Cerebellar cortex (tissue), 1 donor: ENCODE measurements around the gene TOP2A.
"Not testable (repeated sequence)": the region's sequence is repeated elsewhere in the genome, so short reads cannot be mapped to it uniquely, and the experiment has no call there.

Source experiments
- DNase-seq: peaks from one replicate; pipeline ENCODE4 v3.0.0-alpha.2; 2015; ENCODE audit warnings: low spot score

TOP2A gene

GRCh38 chr17:40375786-40376185 is 41.9 kb downstream of the TOP2A start:
- not testable (repeated sequence) for DNase-seq

- DNase-seq = no peak
These were observed 42.7 kb downstream of the TOP2A start for GRCh38 chr17:40374821-40375498.

GRCh38 chr17:40373999-40374398 is 43.7 kb downstream of the TOP2A start:
- DNase-seq = no peak

- DNase-seq = no peak
These were observed 44.4 kb downstream of the TOP2A start for GRCh38 chr17:40373324-40373723.

- not testable (repeated sequence) for DNase-seq
These were observed 45.1 kb downstream of the TOP2A start for GRCh38 chr17:40372644-40373043.

- DNase-seq = no peak
These were observed 45.7 kb downstream of the TOP2A start for GRCh38 chr17:40372031-40372430.

- DNase-seq = no peak
These were observed 46.3 kb downstream of the TOP2A start for GRCh38 chr17:40371261-40371929.

- no peak for DNase-seq
These were observed 47.8 kb downstream of the TOP2A start for GRCh38 chr17:40369923-40370322.

- not testable (repeated sequence) for DNase-seq
These were observed 50.0 kb downstream of the TOP2A start for GRCh38 chr17:40367728-40368127.

GRCh38 chr17:40366861-40367518 is 50.7 kb downstream of the TOP2A start:
- no peak for DNase-seq

- DNase-seq = no peak
These were observed 51.4 kb downstream of the TOP2A start for GRCh38 chr17:40366076-40366860.

GRCh38 chr17:40364906-40365305 is 52.8 kb downstream of the TOP2A start:
- no peak for DNase-seq

- no peak for DNase-seq
These were observed 53.4 kb downstream of the TOP2A start, which contains the start of gene GJD3 for GRCh38 chr17:40364121-40364861. TSS of gene GJD3 (minus strand) at chr17:40364737. CDS start at chr17:40363815, 922 bp downstream.

- no peak for DNase-seq
These were observed 54.4 kb downstream of the TOP2A start for GRCh38 chr17:40363111-40363827.

GRCh38 chr17:40362696-40363110 is 55.0 kb downstream of the TOP2A start:
- peak; percentile 51 for DNase-seq

- DNase-seq = no peak
These were observed 55.6 kb downstream of the TOP2A start for GRCh38 chr17:40361925-40362695.

- no peak for DNase-seq
These were observed 56.4 kb downstream of the TOP2A start for GRCh38 chr17:40361063-40361924.

- DNase-seq = no peak
These were observed 57.6 kb downstream of the TOP2A start for GRCh38 chr17:40360091-40360490.
